K562 (cell line): ENCODE data around the gene HOTAIR. TPM values are rescaled to one million over a fixed set of nuclear protein-coding genes. Genes with fewer than 3 reads are reported as not detected.

Experiments
- ETV1 ChIP-seq: fragments of 450-650 bp; conservative IDR thresholded peaks from 2 replicates; pipeline ENCODE4 v1.6.1; 2016; ENCODE audit warnings: missing genetic modification characterization, control low read depth, low read depth, missing compliant biosample characterization
- FOXJ2 ChIP-seq: fragments of 200-800 bp; sonication (Bioruptor generic); IDR thresholded peaks from 2 replicates; pipeline ENCODE4 v1.6.1; 2016; ENCODE audit warnings: missing genetic modification characterization, missing compliant biosample characterization
- FOXK1 ChIP-seq: sonication (generic); formaldehyde crosslinking; IDR thresholded peaks from 2 replicates; pipeline ENCODE4 v1.8.0; 2022; ENCODE audit warnings: missing genetic modification reagents, mild to moderate bottlenecking, borderline replicate concordance
- GABPB1 ChIP-seq: sonication (generic); formaldehyde crosslinking; IDR thresholded peaks from 2 replicates; pipeline ENCODE4 v1.8.0; 2022; ENCODE audit warnings: mild to moderate bottlenecking, missing genetic modification reagents
- HOXB6 ChIP-seq: fragments of 250-450 bp; sonication (Bioruptor Pico); IDR thresholded peaks from 2 replicates; pipeline ENCODE4 v1.5.1; 2022; ENCODE audit warnings: mild to moderate bottlenecking, borderline replicate concordance
- LEF1 ChIP-seq: fragments of 450-650 bp; IDR thresholded peaks from 2 replicates; pipeline ENCODE4 v1.6.1; 2016; ENCODE audit warnings: mild to moderate bottlenecking
- MTA1 ChIP-seq: fragments of 450-650 bp; IDR thresholded peaks from 2 replicates; pipeline ENCODE4 v1.6.1; 2017; ENCODE audit warnings: borderline replicate concordance
- MYC ChIP-seq, 2 experiments: fragments of 250-450 bp in 1 of 2; sonication (Bioruptor Pico) in 1 of 2; IDR thresholded peaks; 2 replicates each; pipeline versions ENCODE4 v1.5.1 to v1.6.1; 2012 to 2021; ENCODE audit warnings: low read depth in 2 of 2, borderline replicate concordance in 1 of 2, improper control_type of control experiment in 1 of 2, low read length in 1 of 2, mild to moderate bottlenecking in 1 of 2, moderate library complexity in 1 of 2
- PHF21A ChIP-seq: fragments of 450-650 bp; IDR thresholded peaks from 2 replicates; pipeline ENCODE4 v1.6.1; 2017; ENCODE audit warnings: low read depth, borderline replicate concordance
- PHF8 ChIP-seq: fragments of 200-600 bp; sonication (generic); IDR thresholded peaks from 2 replicates; pipeline ENCODE4 v1.6.1; 2012; ENCODE audit warnings: mixed run types, mild to moderate bottlenecking, inconsistent platforms, low read length, moderate library complexity, borderline replicate concordance
- SAFB ChIP-seq: fragments of 200-400 bp; formaldehyde crosslinking; IDR thresholded peaks from 2 replicates; pipeline ENCODE4 v1.6.1; 2017; ENCODE audit warnings: low read depth, low read length, borderline replicate concordance
- YBX1 ChIP-seq: fragments of 450-650 bp; IDR thresholded peaks from 2 replicates; pipeline ENCODE4 v1.7.1; 2016; ENCODE audit warnings: mild to moderate bottlenecking
- ZFP30 ChIP-seq: fragments of 250-450 bp; sonication (Bioruptor Pico); IDR thresholded peaks from 2 replicates; pipeline ENCODE4 v1.8.0; 2022; ENCODE audit warnings: moderate library complexity, mild to moderate bottlenecking, inconsistent platforms, borderline replicate concordance
- ZNF253 ChIP-seq: fragments of 250-450 bp; sonication (Bioruptor Pico); conservative IDR thresholded peaks from 2 replicates; pipeline ENCODE4 v1.6.1; 2021; ENCODE audit warnings: mild to moderate bottlenecking
- ZNF384 ChIP-seq: IDR thresholded peaks from 2 replicates; pipeline ENCODE4 v1.6.1; 2012; ENCODE audit warnings: low read depth, low read length, improper control_type of control experiment
- polyA plus RNA-seq, 8 experiments: library from polyadenylated mRNA; depleted of rRNA in 4 of 8; stranded (reverse) in 5 of 8; unstranded in 3 of 8; fragments of >200 nt; fragmentation: Nextera tagmentation in 2 of 8; fragmentation: Illumina TruSeq in 1 of 8; extraction: Ambion mirVana in 2 of 8; extraction: Trizol in 1 of 8; gene quantifications; 2 replicates each; pipeline versions ENCODE4 v1.2.1 to v1.2.3, GENCODE V29; 2011 to 2014; ENCODE audit warnings: inconsistent platforms in 1 of 8, missing spikeins in 1 of 8
- total RNA-seq, 7 experiments: library from RNA; depleted of rRNA in 6 of 7; stranded (reverse); fragments of >200 nt in 6 of 7; fragmentation: Illumina TruSeq in 2 of 7; extraction: Trizol in 2 of 7; gene quantifications; 2 replicates each; pipeline versions ENCODE4 v1.2.1 to v1.2.3, GENCODE V29; 2011 to 2021; ENCODE audit warnings: low replicate concordance in 1 of 7
- TF ChIP-seq, protein P1 (sequence below): fragments of 200-800 bp; sonication (Bioruptor generic); IDR thresholded peaks from 2 replicates; pipeline ENCODE4 v1.6.1; 2016; ENCODE audit warnings: missing genetic modification characterization, missing compliant biosample characterization
- TF ChIP-seq, protein P2 (sequence below), 3 experiments: fragments of 200-800 bp in 1 of 3; sonication (Bioruptor generic) in 1 of 3; sonication (generic) in 1 of 3; formaldehyde crosslinking in 1 of 3; IDR thresholded peaks; 2 replicates each; pipeline versions ENCODE4 v1.6.1 to v1.8.0; 2016 to 2022; ENCODE audit warnings: mild to moderate bottlenecking in 2 of 3, missing compliant biosample characterization in 2 of 3, missing genetic modification characterization in 2 of 3, missing genetic modification reagents in 1 of 3
- TF ChIP-seq, protein P3 (sequence below): fragments of 200-800 bp; sonication (Bioruptor generic); IDR thresholded peaks from 2 replicates; pipeline ENCODE4 v1.6.1; 2017; ENCODE audit warnings: missing genetic modification characterization, missing compliant biosample characterization
- TF ChIP-seq, protein P4 (sequence below): fragments of 250-450 bp; sonication (Bioruptor Pico); IDR thresholded peaks from 2 replicates; pipeline ENCODE4 v1.8.0; 2021; ENCODE audit warnings: moderate library complexity, mild to moderate bottlenecking, inconsistent platforms

Gene HOTAIR
- total and polyA plus RNA-seq, 9 of the 15 experiments (the other 6 are each of a cell fraction or from before 2014, with no cell fraction given), result 0.04 TPM; not detected in 8

DNA sequence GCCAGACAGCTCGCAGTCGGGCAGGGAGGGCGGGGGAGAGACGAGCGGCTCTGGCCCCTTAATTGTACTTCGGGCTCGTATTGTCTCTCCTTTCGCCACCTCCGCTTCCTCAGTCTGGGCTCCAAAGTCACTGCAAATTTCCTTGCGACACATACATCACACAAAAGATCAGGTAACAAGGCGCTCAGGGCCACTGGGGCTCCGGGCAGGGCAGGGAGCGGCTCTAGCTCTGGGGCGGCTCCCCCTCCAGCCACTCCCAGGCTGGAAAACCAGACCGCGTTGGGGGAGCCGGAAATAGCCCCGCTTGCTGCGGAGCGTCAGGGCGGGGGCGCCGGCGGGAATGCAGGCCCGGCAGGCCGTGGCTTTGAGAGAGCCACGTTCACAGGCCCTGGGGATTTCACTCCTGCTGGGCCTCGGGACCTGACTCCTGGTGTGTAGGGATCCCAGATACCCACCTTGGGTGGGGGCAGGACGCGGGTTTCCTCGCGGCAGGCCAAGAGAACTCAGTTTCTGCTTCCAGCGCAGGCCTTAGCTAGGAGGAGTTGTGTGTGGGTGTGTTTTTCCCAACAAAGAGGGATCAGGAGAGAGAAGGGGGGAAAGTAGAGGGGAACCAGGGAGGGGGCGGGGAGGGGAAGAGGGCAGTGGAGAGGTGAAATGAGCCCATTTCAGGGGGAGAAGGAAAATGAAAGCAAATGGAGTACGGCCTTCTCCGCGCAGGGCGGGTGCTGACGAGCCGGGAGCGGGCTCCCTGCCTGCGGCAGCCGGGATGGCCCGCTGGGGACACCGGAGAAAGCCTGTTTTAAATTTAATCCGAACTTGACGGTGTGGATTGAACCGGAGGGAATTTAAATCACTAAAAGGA, 20.9 kb upstream of the HOTAIR start (continued):
- TF ChIP-seq, protein P1, sequence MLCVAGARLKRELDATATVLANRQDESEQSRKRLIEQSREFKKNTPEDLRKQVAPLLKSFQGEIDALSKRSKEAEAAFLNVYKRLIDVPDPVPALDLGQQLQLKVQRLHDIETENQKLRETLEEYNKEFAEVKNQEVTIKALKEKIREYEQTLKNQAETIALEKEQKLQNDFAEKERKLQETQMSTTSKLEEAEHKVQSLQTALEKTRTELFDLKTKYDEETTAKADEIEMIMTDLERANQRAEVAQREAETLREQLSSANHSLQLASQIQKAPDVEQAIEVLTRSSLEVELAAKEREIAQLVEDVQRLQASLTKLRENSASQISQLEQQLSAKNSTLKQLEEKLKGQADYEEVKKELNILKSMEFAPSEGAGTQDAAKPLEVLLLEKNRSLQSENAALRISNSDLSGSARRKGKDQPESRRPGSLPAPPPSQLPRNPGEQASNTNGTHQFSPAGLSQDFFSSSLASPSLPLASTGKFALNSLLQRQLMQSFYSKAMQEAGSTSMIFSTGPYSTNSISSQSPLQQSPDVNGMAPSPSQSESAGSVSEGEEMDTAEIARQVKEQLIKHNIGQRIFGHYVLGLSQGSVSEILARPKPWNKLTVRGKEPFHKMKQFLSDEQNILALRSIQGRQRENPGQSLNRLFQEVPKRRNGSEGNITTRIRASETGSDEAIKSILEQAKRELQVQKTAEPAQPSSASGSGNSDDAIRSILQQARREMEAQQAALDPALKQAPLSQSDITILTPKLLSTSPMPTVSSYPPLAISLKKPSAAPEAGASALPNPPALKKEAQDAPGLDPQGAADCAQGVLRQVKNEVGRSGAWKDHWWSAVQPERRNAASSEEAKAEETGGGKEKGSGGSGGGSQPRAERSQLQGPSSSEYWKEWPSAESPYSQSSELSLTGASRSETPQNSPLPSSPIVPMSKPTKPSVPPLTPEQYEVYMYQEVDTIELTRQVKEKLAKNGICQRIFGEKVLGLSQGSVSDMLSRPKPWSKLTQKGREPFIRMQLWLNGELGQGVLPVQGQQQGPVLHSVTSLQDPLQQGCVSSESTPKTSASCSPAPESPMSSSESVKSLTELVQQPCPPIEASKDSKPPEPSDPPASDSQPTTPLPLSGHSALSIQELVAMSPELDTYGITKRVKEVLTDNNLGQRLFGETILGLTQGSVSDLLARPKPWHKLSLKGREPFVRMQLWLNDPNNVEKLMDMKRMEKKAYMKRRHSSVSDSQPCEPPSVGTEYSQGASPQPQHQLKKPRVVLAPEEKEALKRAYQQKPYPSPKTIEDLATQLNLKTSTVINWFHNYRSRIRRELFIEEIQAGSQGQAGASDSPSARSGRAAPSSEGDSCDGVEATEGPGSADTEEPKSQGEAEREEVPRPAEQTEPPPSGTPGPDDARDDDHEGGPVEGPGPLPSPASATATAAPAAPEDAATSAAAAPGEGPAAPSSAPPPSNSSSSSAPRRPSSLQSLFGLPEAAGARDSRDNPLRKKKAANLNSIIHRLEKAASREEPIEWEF (CRISPR knock-in tag), result no peak
- peak; percentile 89 for TF ChIP-seq ETV1
- TF ChIP-seq YBX1, result no peak
- no peak for TF ChIP-seq ZNF253
- no peak for TF ChIP-seq LEF1
- TF ChIP-seq, protein P2, sequence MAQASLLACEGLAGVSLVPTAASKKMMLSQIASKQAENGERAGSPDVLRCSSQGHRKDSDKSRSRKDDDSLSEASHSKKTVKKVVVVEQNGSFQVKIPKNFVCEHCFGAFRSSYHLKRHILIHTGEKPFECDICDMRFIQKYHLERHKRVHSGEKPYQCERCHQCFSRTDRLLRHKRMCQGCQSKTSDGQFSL (CRISPR knock-in tag; IDR thresholded peaks at IDR 0.05), result peak; percentile 91
- TF ChIP-seq, protein P2 (tag; IDR thresholded peaks at IDR 0.05), result peak in 1 of 2 experiments; percentile 90; a peak in 2 of 4 replicates
- TF ChIP-seq PHF21A, result no peak
- 0 out of 2 replicates have a peak, but pooled peaks have one; percentile 13 for TF ChIP-seq MTA1
- TF ChIP-seq PHF8, result peak; percentile 90
- no peak for TF ChIP-seq SAFB
- TF ChIP-seq, protein P3, sequence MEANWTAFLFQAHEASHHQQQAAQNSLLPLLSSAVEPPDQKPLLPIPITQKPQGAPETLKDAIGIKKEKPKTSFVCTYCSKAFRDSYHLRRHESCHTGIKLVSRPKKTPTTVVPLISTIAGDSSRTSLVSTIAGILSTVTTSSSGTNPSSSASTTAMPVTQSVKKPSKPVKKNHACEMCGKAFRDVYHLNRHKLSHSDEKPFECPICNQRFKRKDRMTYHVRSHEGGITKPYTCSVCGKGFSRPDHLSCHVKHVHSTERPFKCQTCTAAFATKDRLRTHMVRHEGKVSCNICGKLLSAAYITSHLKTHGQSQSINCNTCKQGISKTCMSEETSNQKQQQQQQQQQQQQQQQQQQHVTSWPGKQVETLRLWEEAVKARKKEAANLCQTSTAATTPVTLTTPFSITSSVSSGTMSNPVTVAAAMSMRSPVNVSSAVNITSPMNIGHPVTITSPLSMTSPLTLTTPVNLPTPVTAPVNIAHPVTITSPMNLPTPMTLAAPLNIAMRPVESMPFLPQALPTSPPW, result peak; percentile 79
- no peak for TF ChIP-seq FOXK1 (CRISPR knock-in tag)
- TF ChIP-seq ZNF384, result no peak
- TF ChIP-seq, protein P4, sequence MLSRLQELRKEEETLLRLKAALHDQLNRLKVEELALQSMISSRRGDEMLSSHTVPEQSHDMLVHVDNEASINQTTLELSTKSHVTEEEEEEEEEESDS (CRISPR knock-in tag), result no peak
- TF ChIP-seq HOXB6 (CRISPR knock-in tag), result no peak
- TF ChIP-seq ZFP30 (CRISPR knock-in tag), result no peak
- TF ChIP-seq MYC (IDR thresholded peaks at IDR 0.05; ENCODE audit: low read depth, low read length), result peak; percentile 64; the same call in 1 of the 2 replicates
- TF ChIP-seq MYC (CRISPR knock-in tag; IDR thresholded peaks at IDR 0.05; ENCODE audit: borderline replicate concordance, low read depth), result no peak
- TF ChIP-seq FOXJ2 (tag), result no peak
- peak; percentile 84 for TF ChIP-seq GABPB1 (CRISPR knock-in tag)
